Transverse colon (tissue), 4 donors: ENCODE measurements around the gene SYNJ2. TPM values are rescaled to one million over a fixed set of nuclear protein-coding genes. Genes with fewer than 3 reads are reported as not detected.

Experiments
- DNase-seq: peaks from one replicate; pipeline ENCODE4 v3.0.0-alpha.2; 2019
- H3K27ac ChIP-seq, 4 donors: fragments of 200-600 bp; sonication (generic); 2 replicates each; pipeline ENCODE4 v1.5.1; 2016 to 2018; ENCODE audit warnings: inconsistent platforms in 4 of 4
- H3K27me3 ChIP-seq: fragments of 200-600 bp; sonication (generic); 2 replicates; pipeline ENCODE4 v1.5.1; 2017; ENCODE audit warnings: inconsistent platforms
- H3K36me3 ChIP-seq, 4 donors: fragments of 200-600 bp; sonication (generic); 2 replicates each; pipeline ENCODE4 v1.5.1; 2017 to 2019; ENCODE audit warnings: inconsistent platforms in 4 of 4
- H3K4me1 ChIP-seq, 4 donors: fragments of 200-600 bp; sonication (generic); 2 replicates each; pipeline ENCODE4 v1.5.1; 2017 to 2020; ENCODE audit warnings: inconsistent platforms in 4 of 4
- H3K4me3 ChIP-seq, 4 donors: fragments of 200-600 bp; sonication (generic); 1 replicate in 1 of 4; 2 replicates in 3 of 4; pipeline versions ENCODE4 v1.5.1 to v1.6.1; 2017 to 2019; ENCODE audit warnings: inconsistent platforms in 4 of 4
- H3K9me3 ChIP-seq, 2 donors: fragments of 200-600 bp; sonication (generic); 2 replicates each; pipeline ENCODE4 v1.5.1; 2017 to 2019; ENCODE audit warnings: inconsistent platforms in 2 of 2
- CTCF ChIP-seq, 5 experiments: fragments of 200-600 bp in 3 of 5; fragments of 450-650 bp in 2 of 5; sonication (generic) in 3 of 5; IDR thresholded peaks; 1 replicate in 2 of 5; 2 replicates in 3 of 5; pipeline ENCODE4 v1.5.1; 2016 to 2017; ENCODE audit warnings: antibody characterized with exemption in 5 of 5, inconsistent platforms in 3 of 5, mild to moderate bottlenecking in 2 of 5, moderate library complexity in 1 of 5
- EP300 ChIP-seq: sonication (generic); formaldehyde crosslinking; IDR thresholded peaks from one replicate; pipeline ENCODE4 v1.6.1; 2017; ENCODE audit warnings: antibody characterized with exemption, low read depth
- POLR2A ChIP-seq: fragments of 450-650 bp; IDR thresholded peaks from one replicate; pipeline ENCODE4 v1.6.1; 2016; ENCODE audit warnings: antibody characterized with exemption, mild to moderate bottlenecking, moderate library complexity
- POLR2AphosphoS5 ChIP-seq, 3 donors: sonication (generic); formaldehyde crosslinking; IDR thresholded peaks; one replicate each; pipeline ENCODE4 v1.6.1; 2016; ENCODE audit warnings: antibody characterized with exemption in 3 of 3
- WGBS, 2 donors: methylation state at CpG; one replicate each; pipeline ENCODE4 v1.1.5; 2018; ENCODE audit warnings: low coverage in 1 of 2; 5-methylcytosine and 5-hydroxymethylcytosine counted together
- in situ Hi-C, 4 donors: fragments of 200-750 bp; cut with MboI; loops; one replicate each; pipeline versions ENCODE4 v1.15.0 to v1.15.1; 2017; ENCODE audit warnings: low sequenced_read_pairs in 3 of 4, low pct_ligation_motif_present in 1 of 4, low pct_unique_long_range_greater_than_20kb in 1 of 4
- intact Hi-C: fragments of 100-400 bp; cut with DNase I; formaldehyde crosslinking; loops from one replicate; pipeline ENCODE4 v1.15.1; 2023; ENCODE audit warnings: low total_unique reads
- total RNA-seq, 4 donors: library from RNA; depleted of rRNA; stranded (reverse); fragments of >200 nt; gene quantifications; one replicate each; pipeline ENCODE4 v1.1.0, GENCODE V29; 2016

The SYNJ2 gene
- total RNA-seq, 4 donors from 2014 or later = 27.8 to 42.6 (median 31.8) TPM

DNA sequence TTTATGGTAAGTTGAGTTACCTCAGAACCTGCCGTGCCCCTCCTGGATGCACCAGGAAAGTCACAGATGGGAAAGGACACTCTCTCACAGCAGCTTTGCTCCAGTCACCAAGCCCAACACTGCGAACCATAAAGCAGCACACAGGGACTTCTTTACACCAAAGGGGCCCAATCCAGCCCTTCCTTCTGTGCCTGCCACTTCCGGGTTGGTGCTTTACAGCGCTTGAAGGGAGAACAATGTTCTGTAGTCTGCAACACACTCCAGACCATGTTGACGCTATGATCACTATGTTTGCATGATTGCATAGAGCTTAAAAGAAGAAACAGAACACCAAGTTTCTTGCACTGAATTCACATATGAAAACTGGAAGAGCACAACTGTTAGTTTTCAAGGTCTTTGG is 129.3 kb downstream of the SYNJ2 start:
- Histone ChIP-seq H3K9me3 (no peaks in the 10 kb centered on the region), H3K27ac (no peak overlapping the region), H3K36me3 (no peaks in the 10 kb centered on the region), H3K4me3 (no peak overlapping the region), H3K4me1 (no peaks in the 10 kb centered on the region), H3K27me3 (no peaks in the 10 kb centered on the region)
- WGBS, 2 donors = 88 to 90% methylated on average over 5 of the region's 5 CpGs
- no peak for TF ChIP-seq POLR2AphosphoS5 (IDR thresholded peaks at IDR 0.05)
- no peak for TF ChIP-seq POLR2A
- no peak for TF ChIP-seq CTCF (IDR thresholded peaks at IDR 0.05)
- no peak for TF ChIP-seq EP300
- DNase-seq = no peak
- in situ Hi-C loops = no loop called here
- intact Hi-C loops = no loop called here

DNA sequence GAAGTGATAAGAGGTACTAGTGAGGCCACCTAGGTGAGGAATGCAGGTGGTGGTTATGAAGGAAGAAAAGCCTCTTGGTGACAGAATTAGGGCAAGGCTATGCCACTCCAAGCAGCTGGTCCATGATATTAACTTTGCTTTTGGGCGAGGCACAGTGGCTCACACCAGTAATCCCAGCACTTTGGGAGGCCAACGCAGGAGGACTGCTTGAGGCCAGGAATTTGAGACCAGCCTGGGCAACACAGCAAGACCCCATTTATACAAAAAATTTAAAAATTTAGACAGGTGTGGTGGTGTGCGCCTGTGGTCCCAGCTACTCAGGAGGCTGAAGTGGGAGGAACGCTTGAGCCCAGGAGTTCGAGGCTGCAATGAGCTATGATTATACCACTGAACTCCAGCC is 130.3 kb downstream of the SYNJ2 start:
- H3K4me3 ChIP-seq = no peak overlapping the region
- TF ChIP-seq POLR2A = no peak
- no peak for TF ChIP-seq CTCF (IDR thresholded peaks at IDR 0.05)
- no peak for TF ChIP-seq POLR2AphosphoS5 (IDR thresholded peaks at IDR 0.05)
- TF ChIP-seq EP300 = no peak
- no peaks in the 10 kb centered on the region for H3K4me1 ChIP-seq
- H3K36me3 ChIP-seq = no peaks in the 10 kb centered on the region
- WGBS, 2 donors = 93% methylated on average over 5 of the region's 5 CpGs; no CpG with 5 or more reads in 1 of the 2 donors
- no peaks in the 10 kb centered on the region for H3K27me3 ChIP-seq
- no peak overlapping the region for H3K27ac ChIP-seq
- in situ Hi-C loops = no loop called here
- no peak for DNase-seq
- intact Hi-C loops = no loop called here
- H3K9me3 ChIP-seq = no peaks in the 10 kb centered on the region

- no peaks in the 10 kb centered on the region for H3K36me3 ChIP-seq
- in situ Hi-C loops = no loop called here
- H3K27me3 ChIP-seq = no peaks in the 10 kb centered on the region
- H3K4me3 ChIP-seq = no peak overlapping the region
- no peak for TF ChIP-seq CTCF (IDR thresholded peaks at IDR 0.05)
- no peak for TF ChIP-seq POLR2AphosphoS5 (IDR thresholded peaks at IDR 0.05)
- no peak for TF ChIP-seq EP300
- no peak for TF ChIP-seq POLR2A
- no peaks in the 10 kb centered on the region for H3K4me1 ChIP-seq
- H3K27ac ChIP-seq = no peak overlapping the region
- DNase-seq = no peak
- no peaks in the 10 kb centered on the region for H3K9me3 ChIP-seq
- intact Hi-C loops = no loop called here
These were observed 132.1 kb downstream of the SYNJ2 start for GRCh38 chr6:158113802-158114201.

- Histone ChIP-seq H3K36me3 (no peaks in the 10 kb centered on the region), H3K27me3 (no peaks in the 10 kb centered on the region), H3K9me3 (no peaks in the 10 kb centered on the region), H3K27ac (no peak overlapping the region), H3K4me1 (no peaks in the 10 kb centered on the region), H3K4me3 (no peak overlapping the region)
- 95% methylated on average over 4 of the region's 4 CpGs; no CpG with 5 or more reads in 1 of the 2 donors for WGBS, 2 donors
- in situ Hi-C loops = no loop called here
- intact Hi-C loops = no loop called here
- TF ChIP-seq POLR2A (no peak), POLR2AphosphoS5 (IDR thresholded peaks at IDR 0.05) (no peak), EP300 (no peak)
- no peak for DNase-seq
These were observed 133.4 kb downstream of the SYNJ2 start for GRCh38 chr6:158115102-158115501.

GRCh38 chr6:158115508-158115907 is 133.8 kb downstream of the SYNJ2 start:
- H3K9me3 ChIP-seq = no peaks in the 10 kb centered on the region
- H3K27me3 ChIP-seq = no peaks in the 10 kb centered on the region
- TF ChIP-seq POLR2A (no peak), EP300 (no peak), CTCF (IDR thresholded peaks at IDR 0.05) (no peak), POLR2AphosphoS5 (IDR thresholded peaks at IDR 0.05) (no peak)
- in situ Hi-C loops (no loop called here), intact Hi-C loops (no loop called here)
- no peak for DNase-seq
- no peak overlapping the region for H3K27ac ChIP-seq
- H3K4me1 ChIP-seq = no peaks in the 10 kb centered on the region
- no peaks in the 10 kb centered on the region for H3K36me3 ChIP-seq
- H3K4me3 ChIP-seq = no peak overlapping the region
- WGBS, 2 donors = 60 to 93% methylated on average over 1 to 6 of the region's 6 CpGs
